Mammary epithelial cell (primary cell): ENCODE data around the gene C19orf33.

Source experiments
- CTCF ChIP-seq, 2 donors: IDR thresholded peaks in 1 of 2; conservative IDR thresholded peaks in 1 of 2; 2 replicates each; pipeline ENCODE4 v1.5.1; 2011 to 2012; ENCODE audit warnings: inconsistent platforms in 2 of 2, low read length in 2 of 2, mild to moderate bottlenecking in 2 of 2, control low read depth in 1 of 2, low read depth in 1 of 2; ENCODE audit not compliant: insufficient read depth in 1 of 2; ENCODE audit errors: extremely low read depth in 1 of 2
- EZH2 ChIP-seq: IDR thresholded peaks from 2 replicates; pipeline ENCODE4 v1.6.1; 2012; ENCODE audit warnings: low read length, inconsistent platforms, borderline replicate concordance

- TF ChIP-seq CTCF (conservative IDR thresholded peaks at IDR 0.05 in 1 of 2, IDR thresholded peaks at IDR 0.05 in 1 of 2; ENCODE audit: extremely low read depth in 1 of 2, insufficient read depth in 1 of 2, low read depth in 1 of 2, low read length in 2 of 2) (no peak), EZH2 (no peak)
These were observed 41.3 kb upstream of the C19orf33 start for GRCh38 chr19:38262585-38263268.
